ENCODE data around the gene ATG4D. TPM values are rescaled to one million over a fixed set of nuclear protein-coding genes. Genes with fewer than 3 reads are reported as not detected.

The ATG4D gene
- total RNA-seq, 4 donors from 2014 or later, result 79.9 to 164 (median 100) TPM

DNA sequence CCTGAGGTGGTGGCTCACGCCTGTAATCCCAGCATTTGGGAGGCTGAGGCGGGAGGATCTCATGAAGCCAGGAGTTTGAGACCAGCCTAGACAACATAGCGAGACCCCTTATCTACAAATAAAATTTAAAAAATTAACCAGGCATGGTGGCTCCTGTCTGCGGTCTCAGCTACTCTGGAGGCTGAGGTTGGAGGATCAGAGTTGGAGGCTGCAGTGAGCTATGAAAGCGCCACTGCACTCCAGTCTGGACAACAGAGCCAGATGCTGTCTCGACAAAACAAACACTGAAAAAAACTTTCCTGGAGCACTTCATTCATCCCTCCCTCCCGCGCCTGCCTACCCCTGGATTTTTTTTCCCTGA lies 665 bp upstream of the ATG4D start:
- Histone ChIP-seq H3K4me1 (peaks cover 4 to 25% (median 17%) of the 10 kb centered on the region in 4 donors), H3K36me3 (peaks cover 0 to 7% (median 0%) of the 10 kb centered on the region in 4 donors), H3K9me3 (no peaks in the 10 kb centered on the region), H3K27ac (peak overlapping the region; percentile 92 to 98 (median 96)), H3K27me3 (peaks cover 8% of the 10 kb centered on the region), H3K4me3 (peak overlapping the region in 3 of 4 donors; percentile 92 to 99 (median 97))
- DNase-seq, result no peak
- TF ChIP-seq POLR2A (IDR thresholded peaks at IDR 0.05), result no peak
- TF ChIP-seq POLR2AphosphoS5 (IDR thresholded peaks at IDR 0.05), result no peak
- no peak for TF ChIP-seq EP300 (IDR thresholded peaks at IDR 0.05; ENCODE audit: low read depth)
- TF ChIP-seq, protein P1, sequence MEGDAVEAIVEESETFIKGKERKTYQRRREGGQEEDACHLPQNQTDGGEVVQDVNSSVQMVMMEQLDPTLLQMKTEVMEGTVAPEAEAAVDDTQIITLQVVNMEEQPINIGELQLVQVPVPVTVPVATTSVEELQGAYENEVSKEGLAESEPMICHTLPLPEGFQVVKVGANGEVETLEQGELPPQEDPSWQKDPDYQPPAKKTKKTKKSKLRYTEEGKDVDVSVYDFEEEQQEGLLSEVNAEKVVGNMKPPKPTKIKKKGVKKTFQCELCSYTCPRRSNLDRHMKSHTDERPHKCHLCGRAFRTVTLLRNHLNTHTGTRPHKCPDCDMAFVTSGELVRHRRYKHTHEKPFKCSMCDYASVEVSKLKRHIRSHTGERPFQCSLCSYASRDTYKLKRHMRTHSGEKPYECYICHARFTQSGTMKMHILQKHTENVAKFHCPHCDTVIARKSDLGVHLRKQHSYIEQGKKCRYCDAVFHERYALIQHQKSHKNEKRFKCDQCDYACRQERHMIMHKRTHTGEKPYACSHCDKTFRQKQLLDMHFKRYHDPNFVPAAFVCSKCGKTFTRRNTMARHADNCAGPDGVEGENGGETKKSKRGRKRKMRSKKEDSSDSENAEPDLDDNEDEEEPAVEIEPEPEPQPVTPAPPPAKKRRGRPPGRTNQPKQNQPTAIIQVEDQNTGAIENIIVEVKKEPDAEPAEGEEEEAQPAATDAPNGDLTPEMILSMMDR (IDR thresholded peaks at IDR 0.05), result no peak
- intact Hi-C loops (cut with DNase I; ENCODE audit: low total_unique reads), result no loop called here
- WGBS, 2 donors (ENCODE audit: low coverage in 1 of 2), result 48 to 60% methylated on average over 1 to 8 of the region's 8 CpGs
- in situ Hi-C loops (cut with MboI; ENCODE audit: low pct_ligation_motif_present in 1 of 4, low pct_unique_long_range_greater_than_20kb in 1 of 4, low sequenced_read_pairs in 3 of 4), result no loop called here

GRCh38 chr19:10544242-10544752 lies 593 bp downstream of the ATG4D start:
- DNase-seq, result peak; percentile 81
- WGBS, 2 donors (ENCODE audit: low coverage in 1 of 2), result 0 to 20% methylated on average over 1 to 21 of the region's 22 CpGs
- H3K27ac ChIP-seq, result peak overlapping the region; percentile 92 to 98 (median 96)
- intact Hi-C loops (cut with DNase I; ENCODE audit: low total_unique reads), result no loop called here
- peaks cover 4% of the 10 kb centered on the region for H3K27me3 ChIP-seq
- peak overlapping the region; percentile 82 to 99 (median 94) for H3K4me3 ChIP-seq
- in situ Hi-C loops (cut with MboI; ENCODE audit: low pct_ligation_motif_present in 1 of 4, low pct_unique_long_range_greater_than_20kb in 1 of 4, low sequenced_read_pairs in 3 of 4), result no loop called here
- peaks cover 4 to 26% (median 17%) of the 10 kb centered on the region in 4 donors for H3K4me1 ChIP-seq
- H3K9me3 ChIP-seq, result no peaks in the 10 kb centered on the region
- peaks cover 0 to 18% (median 2%) of the 10 kb centered on the region in 4 donors for H3K36me3 ChIP-seq
- TF ChIP-seq, protein P1 (IDR thresholded peaks at IDR 0.05), result no peak
- no peak for TF ChIP-seq EP300 (IDR thresholded peaks at IDR 0.05; ENCODE audit: low read depth)
- peak; percentile 48 for TF ChIP-seq POLR2A (IDR thresholded peaks at IDR 0.05)
- peak in 1 of 3 donors; percentile 10 for TF ChIP-seq POLR2AphosphoS5 (IDR thresholded peaks at IDR 0.05)

DNA sequence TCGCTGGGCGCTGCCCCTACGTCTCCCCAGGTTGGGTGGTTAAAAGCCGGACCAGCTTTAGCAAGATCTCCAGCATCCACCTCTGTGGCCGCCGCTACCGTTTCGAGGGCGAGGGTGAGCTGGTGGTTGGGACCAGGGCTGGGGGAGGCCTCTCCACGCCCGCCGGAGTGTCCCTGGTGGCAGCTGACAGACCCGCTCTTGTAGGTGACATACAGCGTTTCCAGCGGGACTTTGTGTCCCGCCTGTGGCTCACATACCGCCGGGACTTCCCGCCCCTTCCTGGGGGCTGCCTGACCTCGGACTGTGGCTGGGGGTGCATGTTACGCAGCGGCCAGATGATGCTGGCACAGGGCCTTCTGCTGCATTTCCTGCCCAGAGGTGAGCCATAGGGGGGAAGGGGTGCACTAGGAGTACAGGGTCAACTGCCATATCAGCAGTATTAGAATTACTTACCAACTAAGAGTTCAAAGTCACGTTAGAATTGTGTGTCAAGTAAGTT lies 1.1 kb downstream of the ATG4D start:
- intact Hi-C loops (cut with DNase I; ENCODE audit: low total_unique reads), result no loop called here
- peaks cover 0 to 21% (median 4%) of the 10 kb centered on the region in 4 donors for H3K36me3 ChIP-seq

DNA sequence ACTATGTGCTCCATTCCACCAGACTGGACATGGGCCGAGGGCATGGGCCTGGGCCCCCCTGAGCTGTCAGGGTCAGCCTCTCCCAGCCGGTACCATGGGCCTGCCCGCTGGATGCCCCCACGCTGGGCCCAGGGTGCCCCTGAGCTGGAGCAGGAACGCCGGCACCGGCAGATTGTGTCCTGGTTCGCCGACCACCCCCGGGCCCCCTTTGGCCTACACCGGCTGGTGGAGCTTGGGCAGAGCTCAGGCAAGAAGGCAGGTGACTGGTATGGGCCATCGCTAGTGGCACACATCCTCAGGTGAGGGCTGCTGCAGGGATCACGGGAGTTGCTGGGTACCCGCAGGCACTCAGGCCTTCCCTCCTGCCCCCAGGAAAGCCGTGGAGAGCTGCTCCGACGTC lies 3.1 kb downstream of the ATG4D start:
- 97% methylated on average over 6 of the region's 17 CpGs; no CpG with 5 or more reads in 1 of the 2 donors for WGBS, 2 donors (ENCODE audit: low coverage in 1 of 2)
- Histone ChIP-seq H3K36me3 (peaks cover 0 to 27% (median 4%) of the 10 kb centered on the region in 4 donors), H3K4me1 (peaks cover 8 to 49% (median 22%) of the 10 kb centered on the region in 4 donors), H3K4me3 (no peak overlapping the region), H3K27me3 (no peaks in the 10 kb centered on the region), H3K9me3 (no peaks in the 10 kb centered on the region), H3K27ac (no peak overlapping the region)
- DNase-seq, result no peak
- intact Hi-C loops (cut with DNase I; ENCODE audit: low total_unique reads) (no loop called here), in situ Hi-C loops (cut with MboI; ENCODE audit: low pct_ligation_motif_present in 1 of 4, low pct_unique_long_range_greater_than_20kb in 1 of 4, low sequenced_read_pairs in 3 of 4) (no loop called here)
- TF ChIP-seq POLR2A (IDR thresholded peaks at IDR 0.05), result no peak
- no peak for TF ChIP-seq POLR2AphosphoS5 (IDR thresholded peaks at IDR 0.05)
- TF ChIP-seq, protein P1 (IDR thresholded peaks at IDR 0.05), result no peak
- TF ChIP-seq EP300 (IDR thresholded peaks at IDR 0.05; ENCODE audit: low read depth), result no peak

More for the DNA sequence above, 1.1 kb downstream of the ATG4D start:
- Histone ChIP-seq H3K27me3 (no peaks in the 10 kb centered on the region), H3K4me1 (peaks cover 4 to 31% (median 18%) of the 10 kb centered on the region in 4 donors), H3K4me3 (peak overlapping the region; percentile 82 to 99 (median 94)), H3K27ac (peak overlapping the region; percentile 92 to 98 (median 96)), H3K9me3 (no peaks in the 10 kb centered on the region)
- in situ Hi-C loops (cut with MboI; ENCODE audit: low pct_ligation_motif_present in 1 of 4, low pct_unique_long_range_greater_than_20kb in 1 of 4, low sequenced_read_pairs in 3 of 4), result no loop called here
- no peak for DNase-seq
- TF ChIP-seq EP300 (IDR thresholded peaks at IDR 0.05; ENCODE audit: low read depth), result no peak
- no peak for TF ChIP-seq POLR2A (IDR thresholded peaks at IDR 0.05)
- peak in 1 of 3 donors; percentile 9 for TF ChIP-seq POLR2AphosphoS5 (IDR thresholded peaks at IDR 0.05)
- 47% methylated on average over 13 of the region's 23 CpGs; no CpG with 5 or more reads in 1 of the 2 donors for WGBS, 2 donors (ENCODE audit: low coverage in 1 of 2)

All from transverse colon (tissue), 4 donors.